GM10248 (cell line): ENCODE data around the gene A4GNT.

Source experiments
- CTCF ChIA-PET: fragments of 300-600 bp; sonication (Branson Sonifier 250); formaldehyde crosslinking; extraction: SDS; loops from one replicate; lab custom pipeline; 2021; ENCODE audit warnings: antibody characterized with exemption; lab: Yijun Ruan, JAX
- POLR2A ChIA-PET: fragments of 350-650 bp; sonication (Branson Sonifier 250); formaldehyde crosslinking; extraction: SDS; loops from one replicate; lab custom pipeline; 2020; ENCODE audit warnings: antibody characterized with exemption; lab: Yijun Ruan, JAX
- DNase-seq: peaks from one replicate; pipeline ENCODE4 v3.0.0; 2012; ENCODE audit errors: extremely low spot score
- TF ChIP-seq, protein P1 (sequence below): IDR thresholded peaks from 2 replicates; pipeline ENCODE4 v1.5.1; 2012; ENCODE audit warnings: mild to moderate bottlenecking, low read depth; ENCODE audit errors: extremely low read depth, missing control alignments, control extremely low read depth

Gene A4GNT

DNA sequence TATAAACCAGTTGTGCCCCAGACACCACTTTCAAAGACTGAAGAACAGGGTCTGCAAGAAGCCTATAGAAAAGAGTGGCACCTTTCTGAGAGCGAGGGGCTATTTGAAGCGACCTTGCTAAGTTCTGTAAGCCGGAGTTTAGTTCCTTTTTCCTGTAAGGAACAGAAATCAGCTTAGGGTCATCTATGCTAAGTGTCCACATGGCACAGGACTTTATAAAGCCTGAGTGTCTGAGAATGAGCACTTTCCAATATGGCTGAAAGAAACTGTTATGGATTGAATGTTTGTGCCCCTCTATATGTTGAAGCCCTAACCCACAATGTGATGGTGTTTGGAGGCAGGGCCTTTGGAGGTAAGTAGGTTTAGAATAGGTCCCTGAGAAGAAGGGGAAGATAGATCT, 4.0 kb upstream of the A4GNT start:
- ChIA-PET POLR2A (no interaction called here), CTCF (no interaction called here)
- DNase-seq, result no peak
- TF ChIP-seq, protein P1, sequence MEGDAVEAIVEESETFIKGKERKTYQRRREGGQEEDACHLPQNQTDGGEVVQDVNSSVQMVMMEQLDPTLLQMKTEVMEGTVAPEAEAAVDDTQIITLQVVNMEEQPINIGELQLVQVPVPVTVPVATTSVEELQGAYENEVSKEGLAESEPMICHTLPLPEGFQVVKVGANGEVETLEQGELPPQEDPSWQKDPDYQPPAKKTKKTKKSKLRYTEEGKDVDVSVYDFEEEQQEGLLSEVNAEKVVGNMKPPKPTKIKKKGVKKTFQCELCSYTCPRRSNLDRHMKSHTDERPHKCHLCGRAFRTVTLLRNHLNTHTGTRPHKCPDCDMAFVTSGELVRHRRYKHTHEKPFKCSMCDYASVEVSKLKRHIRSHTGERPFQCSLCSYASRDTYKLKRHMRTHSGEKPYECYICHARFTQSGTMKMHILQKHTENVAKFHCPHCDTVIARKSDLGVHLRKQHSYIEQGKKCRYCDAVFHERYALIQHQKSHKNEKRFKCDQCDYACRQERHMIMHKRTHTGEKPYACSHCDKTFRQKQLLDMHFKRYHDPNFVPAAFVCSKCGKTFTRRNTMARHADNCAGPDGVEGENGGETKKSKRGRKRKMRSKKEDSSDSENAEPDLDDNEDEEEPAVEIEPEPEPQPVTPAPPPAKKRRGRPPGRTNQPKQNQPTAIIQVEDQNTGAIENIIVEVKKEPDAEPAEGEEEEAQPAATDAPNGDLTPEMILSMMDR, result no peak

DNA sequence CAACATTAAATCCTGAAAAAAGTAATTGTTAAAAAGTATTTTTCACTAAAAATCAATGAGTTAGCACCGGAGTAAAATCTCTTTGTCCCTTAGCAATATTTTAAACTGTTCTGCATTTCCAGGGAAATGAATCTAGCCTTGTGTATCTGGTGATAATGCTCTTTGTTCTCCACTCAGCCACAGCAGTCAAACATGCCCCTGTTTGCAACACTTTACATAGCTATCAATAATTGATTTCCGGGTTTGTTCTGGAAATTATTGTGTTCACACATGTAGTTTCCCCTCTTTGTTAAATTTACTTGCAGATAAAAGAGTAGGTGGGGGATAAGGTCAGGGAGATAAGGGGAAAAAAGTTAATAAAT, 3.6 kb upstream of the A4GNT start:
- DNase-seq, result no peak
- TF ChIP-seq, protein P1, result no peak
- CTCF ChIA-PET, result no interaction called here
- POLR2A ChIA-PET, result no interaction called here

GRCh38 chr3:138135146-138135832, 3.1 kb upstream of the A4GNT start:
- POLR2A ChIA-PET, result no interaction called here
- DNase-seq, result no peak
- CTCF ChIA-PET, result no interaction called here
- TF ChIP-seq, protein P1, result no peak

GRCh38 chr3:138127636-138128365, 4.4 kb downstream of the A4GNT start:
- TF ChIP-seq, protein P1, result no peak
- POLR2A ChIA-PET, result interaction anchor here (0.5 kb wide), 1 partner anchor 808 kb away, joined by 7 read pairs; no protein-coding TSS in a partner anchor
- DNase-seq, result no peak
- CTCF ChIA-PET, result interaction anchor here (1.0 to 1.7 kb wide), 3 partner anchors 9 to 76 kb away, joined by 3 to 11 read pairs (median 3); no protein-coding TSS in a partner anchor

DNA sequence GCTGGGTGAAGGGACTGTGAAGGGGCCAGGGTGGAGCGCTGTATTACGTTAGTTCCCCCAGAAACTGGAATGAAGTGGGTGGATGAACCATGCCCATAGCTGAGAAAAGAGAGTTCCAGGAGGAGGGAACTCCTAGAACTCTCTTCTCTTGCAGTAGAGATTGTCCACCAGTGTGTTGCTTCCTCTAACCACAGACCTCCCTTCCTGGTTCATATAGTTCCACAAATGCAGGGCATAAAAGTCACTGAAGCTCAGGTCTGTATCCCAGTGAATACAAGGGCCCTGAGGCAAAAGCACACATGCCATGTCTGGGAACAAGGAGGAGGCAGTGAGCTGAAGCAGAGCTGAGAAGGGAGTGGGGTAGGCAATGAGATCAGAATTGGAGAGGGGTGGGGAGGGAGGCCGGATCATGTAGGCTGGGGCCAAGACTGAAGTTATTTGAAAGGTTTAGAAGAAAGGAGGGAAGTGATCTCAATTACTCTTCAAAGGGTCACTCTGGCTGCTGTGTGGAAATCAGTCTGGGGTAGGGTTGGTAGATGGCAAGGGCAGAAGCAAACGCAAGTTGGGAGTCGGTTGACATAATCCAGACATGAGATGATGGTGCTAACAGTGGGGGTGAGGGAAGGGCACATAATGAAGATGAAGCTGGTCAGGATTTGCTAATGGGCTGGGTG, 6.5 kb downstream of the A4GNT start:
- ChIA-PET POLR2A (no interaction called here), CTCF (no interaction called here)
- DNase-seq, result no peak
- TF ChIP-seq, protein P1, result no peak

GRCh38 chr3:138124706-138125355, 7.4 kb downstream of the A4GNT start:
- TF ChIP-seq, protein P1, result no peak
- POLR2A ChIA-PET, result no interaction called here
- DNase-seq, result no peak
- CTCF ChIA-PET, result interaction anchor here (1.6 kb wide), 1 partner anchor 9 kb away, joined by 6 read pairs; the partner anchor contains the start of gene DZIP1L
